Suprapubic skin (tissue), 4 donors: ENCODE measurements around the gene CHRM4.
"Not testable (repeated sequence)": the region's sequence is repeated elsewhere in the genome, so short reads cannot be mapped to it uniquely, and the experiment has no call there.

Experiments used
- POLR2A ChIP-seq, 2 donors: fragments of 450-650 bp; IDR thresholded peaks; one replicate each; pipeline ENCODE4 v1.6.1; 2017; ENCODE audit warnings: antibody characterized with exemption in 2 of 2, mild to moderate bottlenecking in 2 of 2, moderate library complexity in 2 of 2
- POLR2AphosphoS5 ChIP-seq, 3 donors: sonication (generic); formaldehyde crosslinking; IDR thresholded peaks; one replicate each; pipeline ENCODE4 v1.6.1; 2017; ENCODE audit warnings: antibody characterized with exemption in 3 of 3

GRCh38 chr11:46371262-46371661 is 20.3 kb downstream of the CHRM4 start:
- not testable (repeated sequence) for TF ChIP-seq POLR2AphosphoS5, POLR2A (IDR thresholded peaks at IDR 0.05)
